GM21723 (cell line): Measurements from ENCODE around the gene ASCC3.
"Not testable (repeated sequence)": the region's sequence is repeated elsewhere in the genome, so short reads cannot be mapped to it uniquely, and the experiment has no call there.

Experiments used
- ATAC-seq: cut with Tn5 transposase; IDR thresholded peaks from one replicate; pipeline ENCODE4 v1.9.1; 2021; ENCODE audit warnings: mild to moderate bottlenecking, moderate library complexity; ENCODE audit not compliant: unreplicated experiment

ASCC3 gene

GRCh38 chr6:100664274-100665040, 216.7 kb downstream of the ASCC3 start:
- peak; percentile 41 for ATAC-seq

- no peak for ATAC-seq
Measured at GRCh38 chr6:100663219-100663863, 217.8 kb downstream of the ASCC3 start.

- ATAC-seq, result no peak
Measured at GRCh38 chr6:100662264-100662663, 218.9 kb downstream of the ASCC3 start.

- ATAC-seq, result no peak
Measured at GRCh38 chr6:100658486-100658885, 222.6 kb downstream of the ASCC3 start.

GRCh38 chr6:100657678-100658330, 223.3 kb downstream of the ASCC3 start:
- ATAC-seq, result peak; percentile 71

- not testable (repeated sequence) for ATAC-seq
Measured at GRCh38 chr6:100641147-100641546, 240.0 kb downstream of the ASCC3 start.

GRCh38 chr6:100633096-100633777, 247.9 kb downstream of the ASCC3 start:
- ATAC-seq, result no peak

- no peak for ATAC-seq
Measured at GRCh38 chr6:100630536-100630935, 250.6 kb downstream of the ASCC3 start.

GRCh38 chr6:100627911-100628758, 253.0 kb downstream of the ASCC3 start:
- no peak for ATAC-seq

GRCh38 chr6:100626721-100627120, 254.4 kb downstream of the ASCC3 start:
- no peak for ATAC-seq

GRCh38 chr6:100622907-100623692, 258.0 kb downstream of the ASCC3 start:
- no peak for ATAC-seq

GRCh38 chr6:100620085-100620840, 260.9 kb downstream of the ASCC3 start:
- ATAC-seq, result no peak

GRCh38 chr6:100618351-100618671, 262.8 kb downstream of the ASCC3 start:
- no peak for ATAC-seq

- peak; percentile 52 for ATAC-seq
Measured at GRCh38 chr6:100617633-100618350, 263.3 kb downstream of the ASCC3 start.

GRCh38 chr6:100614933-100615332, 266.2 kb downstream of the ASCC3 start:
- ATAC-seq, result no peak

- no peak for ATAC-seq
Measured at GRCh38 chr6:100614386-100614785, 266.7 kb downstream of the ASCC3 start.

GRCh38 chr6:100613656-100614055, 267.5 kb downstream of the ASCC3 start:
- no peak for ATAC-seq

- no peak for ATAC-seq
Measured at GRCh38 chr6:100612094-100612493, 269.0 kb downstream of the ASCC3 start.
